Measurements from ENCODE around the gene SUSD2.
"Not testable (repeated sequence)": the region's sequence is repeated elsewhere in the genome, so short reads cannot be mapped to it uniquely, and the experiment has no call there.

Gene SUSD2

GRCh38 chr22:24177045-24177444 lies 4.2 kb upstream of the SUSD2 start:
- no peak for DNase-seq (ENCODE audit: low spot score)

DNA sequence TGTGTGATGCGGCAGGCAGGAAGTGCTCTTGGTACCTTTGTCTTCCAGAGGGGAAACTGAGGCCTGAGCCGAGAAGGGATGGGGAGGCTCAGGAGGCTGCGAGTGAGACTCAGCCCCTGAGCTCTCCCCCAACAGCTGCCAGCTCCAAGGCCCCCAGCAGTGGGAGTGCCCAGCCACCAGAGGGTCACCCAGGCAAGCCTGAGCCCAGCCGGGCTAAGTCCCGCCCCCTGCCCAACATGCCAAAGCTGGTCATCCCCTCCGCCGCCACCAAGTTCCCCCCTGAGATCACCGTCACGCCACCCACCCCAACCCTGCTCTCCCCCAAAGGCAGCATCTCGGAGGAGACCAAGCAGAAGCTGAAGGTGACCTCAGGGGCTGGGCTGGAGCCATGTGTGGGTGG lies 3.8 kb upstream of the SUSD2 start:
- DNase-seq (ENCODE audit: low spot score): no peak

DNA sequence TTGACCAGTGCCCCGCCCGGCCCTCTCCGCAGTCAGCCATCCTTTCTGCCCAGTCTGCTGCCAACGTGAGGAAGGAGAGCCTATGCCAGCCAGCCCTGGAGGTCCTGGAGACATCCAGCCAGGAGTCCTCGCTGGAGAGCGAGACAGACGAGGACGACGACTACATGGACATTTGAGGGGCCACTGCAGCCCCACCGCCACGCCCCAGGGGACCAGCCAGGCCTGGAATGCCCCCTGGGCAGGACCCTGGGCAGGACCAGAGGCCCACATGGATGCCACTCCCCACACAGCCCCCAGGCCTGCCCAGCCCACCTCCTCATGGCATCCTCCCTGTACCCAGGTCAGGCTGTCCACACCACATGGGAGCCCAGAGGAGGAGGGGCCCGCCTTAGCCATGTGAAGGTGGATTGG lies 3.3 kb upstream of the SUSD2 start:
- no peak for DNase-seq (ENCODE audit: low spot score)

DNA sequence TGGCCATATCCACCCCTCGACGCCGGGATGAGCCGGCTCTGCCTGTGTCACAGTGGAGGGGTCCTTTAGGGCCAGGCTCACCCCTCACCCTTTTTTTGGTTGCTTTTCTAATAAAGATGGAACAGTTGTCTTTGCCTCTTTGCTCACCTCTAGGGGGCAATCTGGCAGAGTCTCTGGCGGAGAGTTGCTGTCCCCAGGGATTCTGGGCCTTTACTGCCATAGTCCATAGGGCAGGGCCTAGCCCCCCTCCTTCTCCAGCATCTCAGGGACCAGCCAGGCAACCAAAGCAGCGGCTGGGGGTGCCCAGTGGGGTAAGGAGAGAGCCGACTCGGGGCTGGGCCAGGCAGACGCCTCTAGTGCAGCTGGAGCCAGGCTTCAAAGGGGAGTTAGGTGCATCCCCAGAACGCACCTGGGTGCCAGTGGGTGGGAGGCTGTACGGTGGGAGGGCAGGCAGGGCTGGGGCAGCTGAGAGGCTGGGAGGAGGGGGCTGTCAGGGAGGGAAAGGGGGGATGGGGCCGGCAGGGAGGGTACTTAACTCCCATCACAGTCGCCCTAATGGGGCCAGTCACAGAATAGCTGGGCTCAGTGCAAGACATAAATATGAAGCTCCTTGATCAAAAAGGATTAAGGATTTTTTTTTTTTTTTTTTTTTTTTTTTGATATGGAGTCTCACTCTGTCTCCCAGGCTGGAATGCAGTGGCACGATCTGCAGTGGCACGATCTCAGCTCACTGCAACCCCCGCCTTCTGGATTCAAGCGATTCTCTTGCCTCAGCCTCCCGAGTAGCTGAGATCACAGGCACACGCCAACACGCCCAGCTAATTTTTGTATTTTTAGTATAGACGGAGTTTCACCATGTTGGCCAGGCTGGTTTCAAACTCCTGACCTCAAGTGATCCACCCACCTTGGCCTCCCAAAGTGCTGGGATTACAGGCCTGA lies 2.5 kb upstream of the SUSD2 start:
- DNase-seq (ENCODE audit: low spot score): no peak

- DNase-seq (ENCODE audit: low spot score): no peak
Measured at GRCh38 chr22:24179478-24180210, 1.6 kb upstream of the SUSD2 start.

GRCh38 chr22:24180316-24181087 lies 785 bp upstream of the SUSD2 start:
- no peak for DNase-seq (ENCODE audit: low spot score)

DNA sequence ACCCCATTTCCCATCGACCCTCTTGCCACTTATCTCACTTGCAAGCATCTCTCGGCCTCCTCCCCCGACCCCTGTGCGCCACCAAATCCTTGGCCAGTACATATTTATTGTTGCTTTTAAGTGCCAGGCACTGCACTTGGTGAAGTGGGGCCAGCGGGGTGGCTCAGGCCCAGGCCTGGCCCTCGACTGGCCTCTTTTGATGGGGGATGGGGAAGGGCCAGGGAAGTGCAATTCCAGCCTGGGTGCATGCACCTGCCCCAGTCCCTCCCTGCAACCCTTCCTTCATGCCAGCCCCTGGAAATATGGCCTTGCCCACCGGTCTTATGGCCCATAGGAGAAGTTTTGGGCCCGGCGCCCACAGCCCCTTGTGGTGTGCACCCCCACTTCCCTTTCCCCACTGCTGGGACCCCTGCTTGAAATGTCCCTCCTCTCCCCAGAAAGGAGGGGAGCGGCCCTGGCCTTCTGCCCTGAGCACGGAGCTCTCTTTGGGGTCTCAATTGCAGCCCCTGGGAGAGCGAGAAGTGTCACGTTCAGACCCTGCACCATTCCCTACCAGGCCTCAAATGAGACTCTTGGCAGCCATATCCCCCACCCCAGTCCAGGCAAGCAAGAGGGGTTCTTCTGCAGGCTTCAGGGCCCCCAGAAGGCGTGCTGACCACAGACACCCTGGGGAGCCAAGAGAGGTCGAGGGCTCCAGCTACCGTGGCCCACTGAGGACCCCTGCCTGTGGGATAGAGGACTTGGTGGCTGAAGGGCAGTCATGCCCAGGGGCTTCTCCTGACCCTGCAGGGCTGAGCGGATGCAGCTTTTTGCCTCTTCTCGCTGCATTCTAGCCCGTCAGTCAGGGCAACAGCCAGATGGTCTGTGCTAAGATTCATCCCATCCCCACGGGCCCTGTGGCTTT lies 961 bp downstream of the SUSD2 start:
- DNase-seq (ENCODE audit: low spot score): no peak

GRCh38 chr22:24182900-24183246 lies 1.6 kb downstream of the SUSD2 start:
- DNase-seq (ENCODE audit: low spot score): not testable (repeated sequence)

DNA sequence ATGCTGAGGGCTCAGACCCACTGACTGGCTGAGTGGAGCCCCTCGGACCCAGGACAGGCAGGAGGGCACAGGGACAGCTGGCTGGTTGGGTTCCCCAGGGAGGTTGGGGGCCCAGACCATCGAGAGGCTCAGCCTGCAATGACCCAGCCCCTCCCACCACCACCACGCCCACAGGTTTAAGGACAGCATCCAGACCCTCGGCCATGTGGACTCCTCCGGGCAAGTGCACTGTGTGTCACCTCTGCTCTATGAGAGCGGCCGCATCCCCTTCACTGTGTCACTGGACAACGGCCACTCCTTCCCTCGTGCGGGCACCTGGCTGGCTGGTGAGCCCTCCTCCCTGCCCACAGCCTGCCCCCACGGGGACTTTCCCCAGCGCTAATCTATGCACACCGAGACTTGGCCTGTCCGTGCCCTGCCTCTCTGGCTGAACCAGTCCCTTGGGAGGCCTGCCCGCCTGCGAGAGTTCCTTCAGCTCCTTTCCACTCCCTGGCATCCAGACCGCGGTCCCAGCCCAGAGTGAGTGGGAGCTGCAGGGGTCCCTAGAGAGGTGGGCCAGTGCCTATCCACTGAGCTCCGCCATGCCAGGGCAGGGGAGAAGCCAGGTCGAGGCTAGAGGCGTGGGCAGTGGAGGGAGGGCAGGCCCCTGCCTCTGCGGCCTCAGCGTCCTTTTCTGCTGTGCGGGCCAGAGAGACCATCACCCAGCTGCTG lies 2.2 kb downstream of the SUSD2 start:
- DNase-seq (ENCODE audit: low spot score): no peak

DNA sequence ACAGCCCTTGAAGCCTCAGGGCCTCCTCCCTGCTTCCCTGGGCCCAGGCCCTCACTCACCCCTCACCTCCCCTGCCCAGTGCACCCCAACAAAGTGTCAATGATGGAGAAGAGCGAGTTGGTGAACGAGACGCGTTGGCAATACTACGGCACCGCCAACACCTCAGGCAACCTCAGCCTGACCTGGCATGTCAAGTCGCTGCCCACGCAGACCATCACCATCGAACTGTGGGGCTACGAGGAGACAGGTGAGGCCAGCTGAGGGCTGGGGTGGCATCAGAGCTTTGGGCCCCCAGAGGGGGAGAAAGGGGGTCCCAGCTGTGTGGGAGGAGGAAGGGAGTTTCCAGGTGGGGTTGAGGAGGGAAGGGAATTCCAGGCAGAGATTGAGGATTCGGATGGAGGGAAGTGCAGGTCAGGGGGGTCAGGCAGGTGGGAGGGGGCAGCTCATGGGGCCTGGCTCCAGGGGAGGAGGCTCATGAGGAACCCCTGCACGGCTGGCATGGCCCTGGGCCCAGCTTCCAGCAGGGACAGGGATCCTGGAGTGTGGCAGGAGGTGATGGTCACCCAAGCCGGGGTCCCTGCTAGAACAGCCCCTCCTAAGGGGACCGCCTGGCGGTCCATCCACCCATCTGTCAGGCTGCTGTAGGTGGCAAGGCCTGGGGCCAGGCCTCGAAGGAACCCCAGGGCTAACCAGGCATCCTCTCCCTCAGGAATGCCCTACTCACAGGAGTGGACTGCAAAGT lies 2.9 kb downstream of the SUSD2 start:
- DNase-seq (ENCODE audit: low spot score): no peak

- no peak for DNase-seq (ENCODE audit: low spot score)
Measured at GRCh38 chr22:24185001-24185500, 3.8 kb downstream of the SUSD2 start.

- DNase-seq (ENCODE audit: low spot score): no peak
Measured at GRCh38 chr22:24185501-24186351, 4.4 kb downstream of the SUSD2 start.

- DNase-seq (ENCODE audit: low spot score): no peak
Measured at GRCh38 chr22:24186352-24186740, 5.1 kb downstream of the SUSD2 start.

GRCh38 chr22:24186892-24187670 lies 5.8 kb downstream of the SUSD2 start:
- DNase-seq (ENCODE audit: low spot score): no peak

- DNase-seq (ENCODE audit: low spot score): no peak
Measured at GRCh38 chr22:24187731-24188644, 6.7 kb downstream of the SUSD2 start.

DNA sequence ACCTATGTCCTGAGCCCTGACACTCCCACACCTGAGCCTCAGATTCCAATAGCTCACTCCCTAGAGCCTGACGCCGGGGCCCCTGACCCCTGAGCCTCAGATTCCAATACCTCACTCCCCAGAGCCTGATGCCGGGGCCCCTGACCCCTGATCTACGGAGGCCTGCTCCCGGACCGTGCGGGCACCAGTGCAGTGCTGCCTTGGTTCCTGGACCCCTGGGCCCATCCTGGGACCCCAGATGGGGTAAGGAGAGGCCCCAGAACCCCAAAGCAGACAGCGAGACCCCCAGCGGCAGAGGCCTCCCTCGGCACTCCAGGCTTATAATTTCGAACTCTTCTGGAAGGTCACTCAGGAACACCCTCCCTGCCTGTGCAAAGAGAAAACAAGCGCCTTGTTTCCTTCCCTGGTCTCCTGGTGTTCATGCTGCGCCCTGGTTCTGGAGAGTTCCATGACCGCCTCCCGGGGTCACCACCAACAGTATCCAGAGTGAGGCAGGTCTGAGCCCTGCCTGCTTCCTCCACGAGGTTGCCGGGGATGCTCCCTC lies 7.5 kb downstream of the SUSD2 start:
- no peak for DNase-seq (ENCODE audit: low spot score)
